Kidney epithelial cell (primary cell): ENCODE results near the gene CMTR1. TPM values are rescaled to one million over a fixed set of nuclear protein-coding genes. Genes with fewer than 3 reads are reported as not detected.

Experiments
- DNase-seq: peaks from one replicate; pipeline ENCODE4 v3.0.0-alpha.2; 2010; ENCODE audit warnings: low read depth
- H3K27me3 ChIP-seq: 2 replicates; pipeline ENCODE4 v1.6.0; 2011; ENCODE audit warnings: low read length; ENCODE audit not compliant: control insufficient read depth, insufficient read depth
- H3K36me3 ChIP-seq: 2 replicates; pipeline ENCODE4 v1.5.1; 2011; ENCODE audit warnings: low read length; ENCODE audit not compliant: control insufficient read depth, insufficient read depth
- H3K4me3 ChIP-seq: 2 replicates; pipeline ENCODE4 v1.5.1; 2011; ENCODE audit warnings: low read depth, mild to moderate bottlenecking, control low read depth, low read length
- total RNA-seq: library from RNA; depleted of rRNA; stranded (reverse); fragments of >200 nt; gene quantifications from 2 replicates; pipeline ENCODE4 v1.2.3, GENCODE V29; 2015
- TF ChIP-seq, protein P1 (sequence below): IDR thresholded peaks from 2 replicates; pipeline ENCODE4 v1.5.1; 2011; ENCODE audit warnings: mild to moderate bottlenecking, moderate library complexity, low read length, control low read depth, inconsistent platforms; ENCODE audit not compliant: insufficient read depth, poor library complexity, severe bottlenecking

CMTR1 gene
- total RNA-seq, 1 donor from 2014 or later = 22.9 TPM

- Histone ChIP-seq H3K4me3 (no peak overlapping the region), H3K27me3 (no peaks in the 10 kb centered on the region), H3K36me3 (no peaks in the 10 kb centered on the region)
- no peak for DNase-seq
- TF ChIP-seq, protein P1, sequence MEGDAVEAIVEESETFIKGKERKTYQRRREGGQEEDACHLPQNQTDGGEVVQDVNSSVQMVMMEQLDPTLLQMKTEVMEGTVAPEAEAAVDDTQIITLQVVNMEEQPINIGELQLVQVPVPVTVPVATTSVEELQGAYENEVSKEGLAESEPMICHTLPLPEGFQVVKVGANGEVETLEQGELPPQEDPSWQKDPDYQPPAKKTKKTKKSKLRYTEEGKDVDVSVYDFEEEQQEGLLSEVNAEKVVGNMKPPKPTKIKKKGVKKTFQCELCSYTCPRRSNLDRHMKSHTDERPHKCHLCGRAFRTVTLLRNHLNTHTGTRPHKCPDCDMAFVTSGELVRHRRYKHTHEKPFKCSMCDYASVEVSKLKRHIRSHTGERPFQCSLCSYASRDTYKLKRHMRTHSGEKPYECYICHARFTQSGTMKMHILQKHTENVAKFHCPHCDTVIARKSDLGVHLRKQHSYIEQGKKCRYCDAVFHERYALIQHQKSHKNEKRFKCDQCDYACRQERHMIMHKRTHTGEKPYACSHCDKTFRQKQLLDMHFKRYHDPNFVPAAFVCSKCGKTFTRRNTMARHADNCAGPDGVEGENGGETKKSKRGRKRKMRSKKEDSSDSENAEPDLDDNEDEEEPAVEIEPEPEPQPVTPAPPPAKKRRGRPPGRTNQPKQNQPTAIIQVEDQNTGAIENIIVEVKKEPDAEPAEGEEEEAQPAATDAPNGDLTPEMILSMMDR = no peak
These were observed 57.6 kb downstream of the CMTR1 start for GRCh38 chr6:37490536-37491170.

DNA sequence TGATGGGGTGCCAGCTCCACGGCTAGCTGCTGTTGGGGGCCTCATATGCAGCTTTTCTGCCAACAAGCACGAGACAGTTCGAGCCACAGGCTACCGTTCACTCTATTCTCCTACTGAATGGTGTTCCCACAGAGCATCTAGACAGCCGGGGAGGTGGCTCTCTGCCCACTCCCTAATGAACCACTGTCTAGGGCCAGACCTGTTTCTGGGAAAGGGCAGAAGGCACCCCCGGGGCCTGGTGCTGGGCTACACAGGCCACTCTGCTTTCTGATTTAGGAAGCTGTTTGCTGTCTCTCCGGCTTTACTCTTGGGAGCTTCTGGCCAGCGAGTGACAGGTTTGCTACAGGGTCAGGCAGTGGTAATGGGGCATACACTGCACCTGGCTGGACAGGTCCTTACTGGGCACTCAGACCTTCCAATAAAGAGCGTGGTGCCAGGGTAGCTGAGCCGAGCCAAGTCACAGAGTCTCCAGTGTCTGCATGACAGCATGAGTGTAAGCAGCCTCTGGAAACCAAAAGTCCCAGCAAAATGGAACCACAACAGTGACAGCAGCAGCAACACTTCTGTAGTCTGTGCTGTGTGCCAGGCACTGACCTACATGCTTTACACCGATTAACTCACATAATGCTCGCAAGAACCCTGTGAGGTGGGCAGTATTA is 58.3 kb downstream of the CMTR1 start:
- no peaks in the 10 kb centered on the region for H3K36me3 ChIP-seq
- DNase-seq = no peak
- TF ChIP-seq, protein P1 = no peak
- H3K4me3 ChIP-seq = no peak overlapping the region
- no peaks in the 10 kb centered on the region for H3K27me3 ChIP-seq

DNA sequence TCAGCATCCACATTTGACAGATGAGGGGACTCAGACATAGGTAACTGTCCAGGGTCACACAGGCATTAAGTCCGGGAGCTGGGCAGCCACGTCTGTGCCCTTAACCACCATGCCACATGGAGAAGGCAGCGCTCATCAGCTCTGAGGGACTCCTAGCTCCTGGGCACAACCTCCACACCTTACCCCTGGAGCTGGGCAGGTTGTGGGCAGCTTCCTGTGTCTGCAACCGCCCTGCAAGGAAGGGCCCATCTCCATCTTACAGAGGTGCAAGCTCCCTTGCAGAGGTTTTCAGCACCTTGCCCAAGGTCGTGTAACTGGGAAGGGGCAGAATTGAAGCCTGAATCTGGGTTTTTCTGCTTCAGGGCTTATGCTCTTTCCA is 58.8 kb downstream of the CMTR1 start:
- H3K36me3 ChIP-seq = no peaks in the 10 kb centered on the region
- no peaks in the 10 kb centered on the region for H3K27me3 ChIP-seq
- no peak overlapping the region for H3K4me3 ChIP-seq
- TF ChIP-seq, protein P1 = no peak
- no peak for DNase-seq

DNA sequence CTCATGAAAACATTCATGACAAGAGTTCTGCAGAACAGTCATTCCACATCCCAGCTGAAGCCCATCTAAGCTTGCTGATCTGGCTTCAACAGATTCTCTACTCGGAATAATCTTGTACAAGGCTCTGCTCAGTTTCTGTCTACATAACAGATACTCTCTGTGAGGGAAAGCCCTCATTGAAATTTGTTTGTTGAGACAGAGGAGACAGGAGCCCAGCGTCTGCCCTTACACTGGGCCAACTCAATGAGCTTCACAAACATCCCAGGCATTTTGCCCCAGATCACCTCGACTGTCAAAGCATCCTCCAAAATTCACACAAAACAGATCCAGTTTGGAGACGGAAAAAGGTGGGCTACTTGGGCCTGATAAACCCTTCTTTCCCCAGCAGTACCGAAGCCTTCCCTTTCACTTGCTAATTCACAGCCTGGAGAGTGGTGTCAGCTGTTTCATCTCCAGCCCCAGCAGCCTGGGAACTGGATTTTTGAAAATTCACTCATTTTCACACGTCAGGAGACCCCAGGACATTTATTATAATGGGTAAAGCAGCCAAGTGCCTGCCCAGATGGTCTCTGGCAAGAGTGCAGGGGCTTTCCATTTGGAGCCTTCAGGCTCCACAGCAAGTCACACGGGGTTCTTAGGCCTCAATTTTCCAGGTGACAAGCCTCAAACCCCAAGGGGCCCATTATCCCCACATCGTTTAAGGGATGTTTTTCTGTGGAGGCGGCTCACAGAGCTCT is 59.4 kb downstream of the CMTR1 start:
- DNase-seq = no peak
- Histone ChIP-seq H3K27me3 (no peaks in the 10 kb centered on the region), H3K36me3 (no peaks in the 10 kb centered on the region), H3K4me3 (no peak overlapping the region)
- TF ChIP-seq, protein P1 = no peak

GRCh38 chr6:37492991-37493660 is 60.1 kb downstream of the CMTR1 start:
- H3K27me3 ChIP-seq = no peaks in the 10 kb centered on the region
- no peak for DNase-seq
- H3K36me3 ChIP-seq = no peaks in the 10 kb centered on the region
- H3K4me3 ChIP-seq = no peak overlapping the region
- TF ChIP-seq, protein P1 = no peak
